ENCODE data around the gene LIFR. TPM values are rescaled to one million over a fixed set of nuclear protein-coding genes. Genes with fewer than 3 reads are reported as not detected.
"Not testable (repeated sequence)": the region's sequence is repeated elsewhere in the genome, so short reads cannot be mapped to it uniquely, and the experiment has no call there.

Gene LIFR
- total and polyA plus RNA-seq, 8 donors, result 52.6 to 218 (median 194) TPM

DNA sequence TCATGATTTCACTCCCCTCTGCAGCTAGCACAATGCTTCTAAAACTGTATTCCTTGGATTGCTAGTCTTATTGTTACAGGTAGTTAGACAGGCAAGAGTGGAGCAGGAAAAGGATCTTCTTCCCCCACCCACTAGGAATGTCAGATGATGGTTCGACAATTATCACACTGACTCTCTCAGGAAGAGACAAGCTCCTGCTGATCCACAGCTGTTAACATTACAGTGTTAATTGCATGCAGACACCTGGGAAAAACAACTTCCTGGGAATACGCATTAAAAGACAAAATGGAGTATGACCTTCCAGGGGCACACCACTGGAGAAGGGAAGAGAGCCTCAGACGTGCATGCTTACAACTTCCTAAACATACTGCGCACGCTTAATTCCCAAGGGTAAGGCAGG, 46.2 kb upstream of the LIFR start:
- ATAC-seq (no peak), DNase-seq (no peak)
- Histone ChIP-seq H3K4me1 (peaks cover 4 to 31% of the 10 kb centered on the region in 2 donors), H3K27ac (no peak overlapping the region), H3K9me3 (no peaks in the 10 kb centered on the region), H3K27me3 (no peaks in the 10 kb centered on the region), H3K4me3 (no peak overlapping the region), H3K36me3 (no peaks in the 10 kb centered on the region)
- intact Hi-C loops (cut with DNase I), result no loop called here
- TF ChIP-seq, protein P1, sequence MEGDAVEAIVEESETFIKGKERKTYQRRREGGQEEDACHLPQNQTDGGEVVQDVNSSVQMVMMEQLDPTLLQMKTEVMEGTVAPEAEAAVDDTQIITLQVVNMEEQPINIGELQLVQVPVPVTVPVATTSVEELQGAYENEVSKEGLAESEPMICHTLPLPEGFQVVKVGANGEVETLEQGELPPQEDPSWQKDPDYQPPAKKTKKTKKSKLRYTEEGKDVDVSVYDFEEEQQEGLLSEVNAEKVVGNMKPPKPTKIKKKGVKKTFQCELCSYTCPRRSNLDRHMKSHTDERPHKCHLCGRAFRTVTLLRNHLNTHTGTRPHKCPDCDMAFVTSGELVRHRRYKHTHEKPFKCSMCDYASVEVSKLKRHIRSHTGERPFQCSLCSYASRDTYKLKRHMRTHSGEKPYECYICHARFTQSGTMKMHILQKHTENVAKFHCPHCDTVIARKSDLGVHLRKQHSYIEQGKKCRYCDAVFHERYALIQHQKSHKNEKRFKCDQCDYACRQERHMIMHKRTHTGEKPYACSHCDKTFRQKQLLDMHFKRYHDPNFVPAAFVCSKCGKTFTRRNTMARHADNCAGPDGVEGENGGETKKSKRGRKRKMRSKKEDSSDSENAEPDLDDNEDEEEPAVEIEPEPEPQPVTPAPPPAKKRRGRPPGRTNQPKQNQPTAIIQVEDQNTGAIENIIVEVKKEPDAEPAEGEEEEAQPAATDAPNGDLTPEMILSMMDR (IDR thresholded peaks at IDR 0.05), result no peak

DNA sequence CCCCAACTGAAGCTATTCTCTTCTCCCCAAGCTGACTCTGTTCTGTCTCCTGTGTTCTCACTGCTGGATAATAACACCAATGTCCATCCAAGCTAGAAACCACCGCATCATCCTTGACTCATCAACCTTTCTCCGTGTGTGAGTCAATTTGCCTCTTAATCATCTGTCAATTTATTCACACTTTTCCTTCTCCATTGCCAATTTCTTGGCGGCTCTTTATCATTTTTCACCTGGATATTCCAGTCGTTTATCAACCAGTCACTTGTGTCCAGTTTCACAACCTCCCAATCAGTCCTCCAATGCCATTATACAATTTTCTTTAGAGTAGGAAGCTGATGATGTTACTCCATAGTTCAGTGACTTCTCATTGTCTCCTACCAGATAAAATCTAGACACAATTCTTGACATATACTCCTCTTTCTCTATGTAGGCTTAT, 45.4 kb upstream of the LIFR start:
- Histone ChIP-seq H3K9me3 (no peaks in the 10 kb centered on the region), H3K27me3 (no peaks in the 10 kb centered on the region), H3K4me1 (peaks cover 0 to 31% of the 10 kb centered on the region in 2 donors), H3K27ac (no peak overlapping the region), H3K36me3 (no peaks in the 10 kb centered on the region), H3K4me3 (no peak overlapping the region)
- ATAC-seq (no peak), DNase-seq (no peak)
- intact Hi-C loops (cut with DNase I), result no loop called here
- TF ChIP-seq, protein P1 (IDR thresholded peaks at IDR 0.05), result no peak

DNA sequence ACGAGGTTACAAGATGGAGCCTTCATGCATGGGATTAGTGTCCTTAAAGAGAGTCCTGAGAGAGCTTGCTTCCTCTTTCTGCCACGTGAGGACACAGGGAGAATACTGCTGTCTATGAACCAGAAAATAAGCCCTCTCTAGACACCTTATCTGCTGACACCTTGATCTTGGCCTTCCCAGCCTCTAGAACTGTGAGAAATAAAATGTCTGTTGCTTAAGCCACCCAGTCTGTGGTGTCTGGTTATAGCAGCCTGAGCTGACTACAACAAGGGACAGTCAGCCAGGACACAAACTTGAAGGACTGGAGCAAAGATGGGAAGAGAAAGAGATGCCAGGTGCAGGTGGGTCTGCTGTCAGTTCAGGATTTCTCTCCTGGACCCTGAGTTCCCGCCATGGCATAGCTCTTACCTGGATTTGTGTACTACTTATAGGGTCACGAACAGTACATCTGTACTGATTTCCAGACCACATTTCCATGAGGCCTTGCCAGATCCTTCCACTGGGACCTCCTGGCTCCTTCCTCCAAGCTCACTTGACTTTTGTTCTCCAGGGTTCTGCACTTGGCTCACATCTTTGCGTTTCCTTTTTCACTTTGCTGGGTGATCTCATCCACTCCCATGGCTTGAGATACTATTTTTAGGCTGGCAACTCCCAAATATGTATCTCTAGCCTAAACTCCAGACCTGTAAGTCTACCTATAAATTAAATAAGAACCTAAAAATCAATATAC, 44.9 kb upstream of the LIFR start:
- TF ChIP-seq, protein P1 (IDR thresholded peaks at IDR 0.05), result no peak
- H3K4me1 ChIP-seq, result peaks cover 0 to 31% of the 10 kb centered on the region in 2 donors
- no peaks in the 10 kb centered on the region for H3K36me3 ChIP-seq
- no peaks in the 10 kb centered on the region for H3K9me3 ChIP-seq
- intact Hi-C loops (cut with DNase I), result no loop called here
- no peak for DNase-seq
- H3K4me3 ChIP-seq, result no peak overlapping the region
- H3K27ac ChIP-seq, result no peak overlapping the region
- peak; percentile 42 for ATAC-seq
- H3K27me3 ChIP-seq, result no peaks in the 10 kb centered on the region

DNA sequence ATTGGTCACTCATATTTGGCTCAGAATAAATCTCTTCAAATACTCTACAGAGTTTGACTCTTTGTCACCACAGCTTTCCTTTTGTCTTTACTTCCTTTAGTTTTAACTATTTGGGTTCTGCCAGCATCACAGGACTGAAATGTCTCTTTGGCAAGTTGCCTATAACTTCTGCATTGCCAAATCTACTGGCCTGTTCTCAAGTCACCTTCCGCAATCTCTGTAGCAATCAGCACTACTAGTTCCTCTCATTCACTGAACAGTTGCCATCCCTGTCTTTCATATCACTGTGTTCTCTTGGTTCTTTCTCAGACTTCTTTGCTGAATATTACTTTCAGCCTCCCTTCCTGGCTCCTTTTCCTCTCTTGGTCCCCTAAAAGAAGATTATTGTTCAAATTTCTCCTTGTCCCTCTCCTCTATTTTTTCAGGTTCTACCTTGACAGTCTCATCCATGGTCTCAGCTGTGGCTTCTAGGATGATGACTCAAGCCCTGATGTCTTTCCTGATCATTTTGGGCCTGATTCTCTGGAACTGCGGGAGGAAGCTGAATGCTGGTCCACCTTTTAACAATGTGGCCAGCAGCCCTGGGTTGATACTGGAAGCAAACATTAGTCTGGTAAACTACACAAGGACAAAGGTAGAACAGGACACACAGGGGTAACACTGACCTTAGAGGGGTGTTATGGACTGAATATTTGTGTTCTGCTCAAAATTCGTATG, 44.0 kb upstream of the LIFR start:
- H3K27me3 ChIP-seq, result no peaks in the 10 kb centered on the region
- no peak for DNase-seq
- no peak overlapping the region for H3K4me3 ChIP-seq
- no peak for ATAC-seq
- H3K27ac ChIP-seq, result no peak overlapping the region
- no peaks in the 10 kb centered on the region for H3K9me3 ChIP-seq
- peaks cover 0 to 35% of the 10 kb centered on the region in 2 donors for H3K4me1 ChIP-seq
- H3K36me3 ChIP-seq, result no peaks in the 10 kb centered on the region
- TF ChIP-seq, protein P1 (IDR thresholded peaks at IDR 0.05), result no peak
- intact Hi-C loops (cut with DNase I), result no loop called here

DNA sequence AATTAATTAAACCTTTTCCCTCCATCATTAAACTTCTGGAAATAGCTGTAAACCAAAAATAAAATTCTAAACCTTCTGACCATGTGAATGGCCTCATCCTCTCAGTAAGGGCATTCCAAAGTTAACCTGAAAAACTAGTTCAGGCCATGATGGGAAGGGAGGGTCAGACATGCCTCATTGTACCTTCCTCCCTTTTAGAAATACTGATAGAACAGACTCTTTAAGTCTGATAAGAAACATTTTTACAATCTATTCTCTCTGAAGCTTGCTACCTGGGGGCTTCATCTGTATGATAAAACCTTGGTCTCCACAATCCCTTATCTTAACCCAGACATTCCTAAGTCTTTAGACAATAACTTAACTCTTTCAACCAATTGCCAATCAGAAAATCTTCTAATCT, 43.3 kb upstream of the LIFR start:
- H3K36me3 ChIP-seq; ATAC-seq; H3K27ac ChIP-seq; H3K4me3 ChIP-seq; H3K9me3 ChIP-seq; intact Hi-C loops (cut with DNase I); DNase-seq; H3K27me3 ChIP-seq: not testable (repeated sequence)
- H3K4me1 ChIP-seq, result peaks cover 0 to 35% of the 10 kb centered on the region in 2 donors

Data from left lung (tissue), 10 donors.